C4-2B (cell line): ENCODE measurements around the gene ELL.

Experiments
- H3K27ac ChIP-seq: fragments of 450-650 bp; 2 replicates; pipeline ENCODE4 v1.5.1; 2017
- ZFX ChIP-seq: fragments of 450-650 bp; IDR thresholded peaks from 2 replicates; pipeline ENCODE4 v1.6.1; 2017
- TF ChIP-seq, protein P1 (sequence below): fragments of 450-650 bp; conservative IDR thresholded peaks from 2 replicates; pipeline ENCODE4 v1.5.1; 2017; ENCODE audit warnings: mild to moderate bottlenecking

Gene ELL

DNA sequence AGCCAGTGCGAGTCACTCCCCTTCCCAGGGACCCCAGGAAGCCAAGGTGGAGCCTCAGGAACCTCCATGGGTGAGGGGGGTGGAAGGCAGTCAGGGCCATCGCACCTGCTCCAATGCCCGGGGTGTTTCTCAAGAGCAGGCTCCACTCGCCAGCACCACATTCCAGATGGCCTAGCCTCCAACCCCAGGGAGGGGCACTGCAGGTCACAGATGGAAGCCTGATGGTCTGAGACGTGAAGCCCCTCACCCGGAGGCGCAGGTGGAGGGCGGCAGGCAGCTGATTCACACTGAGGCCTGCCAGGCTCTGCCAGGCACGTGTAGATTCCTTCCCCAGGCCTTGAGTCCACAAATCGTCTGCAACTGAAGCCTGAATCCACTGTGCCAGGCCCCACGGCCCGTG is 61.0 kb downstream of the ELL start:
- H3K27ac ChIP-seq = no peak overlapping the region
- TF ChIP-seq, protein P1, sequence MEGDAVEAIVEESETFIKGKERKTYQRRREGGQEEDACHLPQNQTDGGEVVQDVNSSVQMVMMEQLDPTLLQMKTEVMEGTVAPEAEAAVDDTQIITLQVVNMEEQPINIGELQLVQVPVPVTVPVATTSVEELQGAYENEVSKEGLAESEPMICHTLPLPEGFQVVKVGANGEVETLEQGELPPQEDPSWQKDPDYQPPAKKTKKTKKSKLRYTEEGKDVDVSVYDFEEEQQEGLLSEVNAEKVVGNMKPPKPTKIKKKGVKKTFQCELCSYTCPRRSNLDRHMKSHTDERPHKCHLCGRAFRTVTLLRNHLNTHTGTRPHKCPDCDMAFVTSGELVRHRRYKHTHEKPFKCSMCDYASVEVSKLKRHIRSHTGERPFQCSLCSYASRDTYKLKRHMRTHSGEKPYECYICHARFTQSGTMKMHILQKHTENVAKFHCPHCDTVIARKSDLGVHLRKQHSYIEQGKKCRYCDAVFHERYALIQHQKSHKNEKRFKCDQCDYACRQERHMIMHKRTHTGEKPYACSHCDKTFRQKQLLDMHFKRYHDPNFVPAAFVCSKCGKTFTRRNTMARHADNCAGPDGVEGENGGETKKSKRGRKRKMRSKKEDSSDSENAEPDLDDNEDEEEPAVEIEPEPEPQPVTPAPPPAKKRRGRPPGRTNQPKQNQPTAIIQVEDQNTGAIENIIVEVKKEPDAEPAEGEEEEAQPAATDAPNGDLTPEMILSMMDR = no peak
- no peak for TF ChIP-seq ZFX

DNA sequence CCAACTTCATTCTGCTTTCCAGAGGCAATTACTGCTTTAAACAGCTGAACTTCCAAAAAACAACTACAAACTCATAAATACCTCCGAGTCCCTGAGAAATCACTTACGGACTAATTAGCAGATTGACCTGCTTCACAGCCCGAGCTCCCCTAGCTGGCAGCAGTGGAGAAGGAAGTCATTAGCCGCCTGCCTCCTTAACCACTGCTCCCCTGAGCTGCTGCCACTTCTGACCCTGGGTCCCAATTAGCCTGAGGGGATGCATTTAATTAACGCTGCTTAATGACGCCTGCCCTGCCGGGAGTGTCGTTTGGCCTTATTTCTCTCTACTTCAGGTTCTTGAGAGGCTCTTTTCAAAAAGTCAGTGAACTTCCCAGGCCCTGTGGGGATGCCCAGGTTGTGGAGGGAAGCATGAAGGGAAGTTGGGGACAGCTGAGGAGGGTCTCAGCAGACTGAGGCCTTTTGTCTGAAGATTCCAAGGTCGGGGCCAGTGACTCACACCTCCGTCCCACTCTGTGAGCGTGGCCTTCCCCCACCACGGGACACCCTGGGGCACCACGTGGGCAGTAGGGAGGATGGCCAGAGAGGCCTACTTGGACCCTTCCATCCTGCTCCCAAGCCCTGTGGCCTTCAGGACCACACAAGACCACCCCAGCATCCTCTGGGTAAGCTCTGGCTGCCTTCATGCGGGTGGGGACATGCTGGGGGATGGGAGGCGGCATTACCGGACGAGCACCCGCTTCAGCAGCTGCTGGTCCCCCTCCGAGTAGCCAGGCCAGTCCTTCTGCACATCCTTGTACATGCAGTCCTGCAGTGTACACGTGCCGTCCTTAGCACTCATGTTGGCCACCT is 64.2 kb downstream of the ELL start:
- no peak for TF ChIP-seq ZFX
- TF ChIP-seq, protein P1 = no peak

DNA sequence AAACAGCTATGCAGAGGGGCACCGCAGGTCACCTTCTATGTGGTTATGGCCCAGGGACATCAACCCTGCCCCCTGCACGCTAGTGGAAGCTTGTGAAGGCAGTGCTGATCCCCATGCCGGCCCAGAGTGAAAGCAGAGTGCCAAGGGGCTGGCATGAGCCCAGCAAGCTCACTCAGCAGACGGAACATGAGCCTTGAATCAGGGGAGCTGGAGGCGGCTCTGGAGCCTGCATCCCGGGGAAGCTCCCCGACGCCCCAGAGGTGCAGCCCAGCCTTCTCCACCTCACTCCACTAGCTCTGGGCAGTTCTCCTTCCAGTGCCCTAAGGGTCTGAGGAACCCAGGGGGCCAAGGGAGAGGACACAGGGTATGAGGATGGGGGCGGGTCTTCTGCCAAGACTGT is 64.9 kb downstream of the ELL start:
- TF ChIP-seq, protein P1 = no peak
- no peak for TF ChIP-seq ZFX
- no peak overlapping the region for H3K27ac ChIP-seq

More for the DNA sequence above, 64.2 kb downstream of the ELL start:
- no peak overlapping the region for H3K27ac ChIP-seq

DNA sequence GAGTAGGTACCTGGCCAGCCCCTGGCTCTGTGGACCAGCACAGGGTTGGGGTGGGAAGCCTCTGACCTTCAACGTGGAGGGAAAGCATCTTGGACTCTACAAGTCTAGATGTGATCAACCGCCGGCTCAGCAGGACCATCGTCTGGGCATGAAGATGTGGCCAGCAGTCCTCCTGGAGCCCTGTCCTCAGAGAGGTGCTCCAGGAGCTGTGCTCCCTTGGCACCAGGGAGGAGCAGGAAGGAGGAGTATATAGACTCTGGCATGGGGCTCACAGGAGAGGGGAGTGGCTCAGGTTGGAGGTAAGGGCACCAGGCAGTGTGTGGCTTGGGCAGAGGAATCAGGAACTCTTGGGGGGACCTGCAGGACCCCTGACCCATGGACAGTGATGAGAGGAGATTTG is 65.6 kb downstream of the ELL start:
- H3K27ac ChIP-seq = no peak overlapping the region
- no peak for TF ChIP-seq ZFX
- TF ChIP-seq, protein P1 = no peak

DNA sequence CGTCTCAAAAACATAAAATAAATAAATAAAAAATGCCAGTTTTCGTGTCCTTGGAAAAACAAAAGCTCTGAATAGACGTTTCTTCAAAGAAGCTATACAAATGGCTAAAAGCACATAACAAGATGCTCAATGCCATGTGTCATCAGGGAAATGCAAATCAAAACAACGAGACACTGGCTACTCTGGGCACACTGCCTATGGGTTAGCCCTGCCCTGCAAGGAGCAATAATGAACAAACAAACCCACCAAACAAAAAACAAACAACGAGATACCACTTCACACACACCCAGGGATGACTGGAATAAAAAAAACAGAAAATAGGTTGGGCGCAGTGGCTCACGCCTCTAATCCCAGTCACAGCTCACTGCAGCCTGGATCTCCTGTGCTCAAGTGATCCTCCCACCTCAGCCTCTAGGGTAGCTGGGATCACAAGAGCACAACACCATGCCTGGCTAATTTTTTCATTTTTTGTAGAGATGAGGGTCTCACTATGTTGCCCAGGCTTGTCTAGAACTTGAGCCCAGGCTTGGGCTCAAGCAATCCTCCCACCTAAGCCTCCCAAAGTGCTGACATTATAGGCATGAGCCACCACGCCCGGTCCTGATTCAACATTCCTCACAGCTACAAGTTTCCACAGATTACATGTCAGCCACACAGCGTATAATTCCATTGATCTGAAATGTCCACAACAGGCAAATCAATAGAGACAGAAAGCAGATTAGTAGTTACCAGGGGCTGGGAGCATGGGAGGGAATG is 68.4 kb downstream of the ELL start:
- TF ChIP-seq, protein P1 = no peak
- TF ChIP-seq ZFX = no peak
- no peak overlapping the region for H3K27ac ChIP-seq

DNA sequence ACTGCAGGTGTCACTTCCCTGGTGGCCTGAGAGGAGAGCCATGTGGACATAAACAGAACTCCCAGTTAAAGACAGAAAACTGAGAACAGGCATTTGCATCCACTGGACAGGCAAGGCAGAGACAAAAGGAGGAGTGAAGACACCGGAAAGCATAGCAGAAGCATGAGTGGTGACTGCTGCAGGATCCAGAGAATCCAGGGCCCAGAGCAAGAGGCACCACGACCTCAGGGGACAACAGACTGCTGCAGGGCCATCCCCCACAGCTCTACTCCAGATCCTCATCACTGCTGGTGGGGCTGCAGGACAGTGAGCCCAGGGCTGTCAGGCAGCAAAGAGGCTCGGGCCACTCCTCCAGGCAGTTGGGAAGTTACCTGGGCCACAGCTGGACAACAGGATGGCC is 69.5 kb downstream of the ELL start:
- TF ChIP-seq, protein P1 = no peak
- TF ChIP-seq ZFX = no peak
- no peak overlapping the region for H3K27ac ChIP-seq
